ENCODE data around the gene PIP5K1C.

- TF ChIP-seq HES2 (IDR thresholded peaks at IDR 0.05) (no peak), RAD21 (conservative IDR thresholded peaks at IDR 0.05 in 1 of 2, IDR thresholded peaks at IDR 0.05 in 1 of 2) (no peak), CTCF (IDR thresholded peaks at IDR 0.05) (no peak), POLR2A (IDR thresholded peaks at IDR 0.05; ENCODE audit: low read length) (no peak), REST (IDR thresholded peaks at IDR 0.05) (no peak), POLR2AphosphoS2 (conservative IDR thresholded peaks at IDR 0.05; ENCODE audit: low read length) (no peak)
Observed at GRCh38 chr19:3615524-3616135, 84.6 kb downstream of the PIP5K1C start.

All from A549 (cell line).